ENCODE data around the gene IPO11. TPM values are rescaled to one million over a fixed set of nuclear protein-coding genes. Genes with fewer than 3 reads are reported as not detected.

The IPO11 gene
- total and polyA plus RNA-seq, 2 of the 13 experiments (the other 11 are each of a cell fraction or from before 2014, with no cell fraction given), result 13.9 to 24.4 TPM

DNA sequence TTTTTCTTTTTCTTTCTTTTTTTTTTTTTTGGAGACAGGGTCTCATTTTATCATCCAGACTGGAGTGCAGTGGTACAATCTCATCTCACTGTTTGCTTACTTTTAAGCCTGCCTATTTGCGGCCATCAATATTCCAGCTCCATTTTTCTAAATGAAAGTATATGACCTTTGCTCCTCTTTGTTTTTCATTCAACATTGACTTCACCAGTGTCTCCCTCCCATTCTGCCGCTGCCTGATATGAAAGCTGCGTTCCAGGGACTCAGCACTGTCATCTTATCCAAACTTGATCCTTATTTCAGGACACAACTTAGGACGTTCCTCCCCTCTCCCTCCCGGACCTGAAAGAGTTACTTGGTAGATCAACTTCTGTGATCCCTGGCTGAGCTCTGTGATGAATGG lies 239.7 kb downstream of the IPO11 start (continued):
- TF ChIP-seq, protein P1, sequence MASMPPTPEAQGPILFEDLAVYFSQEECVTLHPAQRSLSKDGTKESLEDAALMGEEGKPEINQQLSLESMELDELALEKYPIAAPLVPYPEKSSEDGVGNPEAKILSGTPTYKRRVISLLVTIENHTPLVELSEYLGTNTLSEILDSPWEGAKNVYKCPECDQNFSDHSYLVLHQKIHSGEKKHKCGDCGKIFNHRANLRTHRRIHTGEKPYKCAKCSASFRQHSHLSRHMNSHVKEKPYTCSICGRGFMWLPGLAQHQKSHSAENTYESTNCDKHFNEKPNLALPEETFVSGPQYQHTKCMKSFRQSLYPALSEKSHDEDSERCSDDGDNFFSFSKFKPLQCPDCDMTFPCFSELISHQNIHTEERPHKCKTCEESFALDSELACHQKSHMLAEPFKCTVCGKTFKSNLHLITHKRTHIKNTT (CRISPR knock-in tag; IDR thresholded peaks at IDR 0.05), result no peak
- TF ChIP-seq NFYB (CRISPR knock-in tag; IDR thresholded peaks at IDR 0.05) (no peak), SRY (CRISPR knock-in tag; IDR thresholded peaks at IDR 0.05) (no peak), KLF15 (CRISPR knock-in tag; IDR thresholded peaks at IDR 0.05; ENCODE audit: borderline replicate concordance) (no peak), POGZ (CRISPR knock-in tag; IDR thresholded peaks at IDR 0.05) (peak; percentile 67; the same call in 1 of the 2 replicates), ZMAT5 (CRISPR knock-in tag; IDR thresholded peaks at IDR 0.05; ENCODE audit: borderline replicate concordance, low read depth) (no peak), SATB2 (CRISPR knock-in tag; IDR thresholded peaks at IDR 0.05) (no peak), ZMYM4 (CRISPR knock-in tag; IDR thresholded peaks at IDR 0.05) (peak; percentile 55), ZNF644 (CRISPR knock-in tag; IDR thresholded peaks at IDR 0.05; ENCODE audit: low read depth) (peak; percentile 67; the same call in 1 of the 2 replicates), ZNF335 (CRISPR knock-in tag; IDR thresholded peaks at IDR 0.05) (no peak), ZNF549 (CRISPR knock-in tag; IDR thresholded peaks at IDR 0.05) (no peak), ZNF557 (CRISPR knock-in tag; IDR thresholded peaks at IDR 0.05) (no peak), CCDC6 (CRISPR knock-in tag; IDR thresholded peaks at IDR 0.05) (no peak), YEATS4 (CRISPR knock-in tag; IDR thresholded peaks at IDR 0.05; ENCODE audit: borderline replicate concordance) (no peak), ZNF788 (CRISPR knock-in tag; IDR thresholded peaks at IDR 0.05; ENCODE audit: borderline replicate concordance) (no peak), ZNF136 (CRISPR knock-in tag; IDR thresholded peaks at IDR 0.05; ENCODE audit: low read depth) (no peak), ZNF75D (CRISPR knock-in tag; IDR thresholded peaks at IDR 0.05; ENCODE audit: borderline replicate concordance) (no peak), EEA1 (CRISPR knock-in tag; IDR thresholded peaks at IDR 0.05; ENCODE audit: borderline replicate concordance) (no peak), GZF1 (CRISPR knock-in tag; IDR thresholded peaks at IDR 0.05) (no peak)
- TF ChIP-seq, protein P2, sequence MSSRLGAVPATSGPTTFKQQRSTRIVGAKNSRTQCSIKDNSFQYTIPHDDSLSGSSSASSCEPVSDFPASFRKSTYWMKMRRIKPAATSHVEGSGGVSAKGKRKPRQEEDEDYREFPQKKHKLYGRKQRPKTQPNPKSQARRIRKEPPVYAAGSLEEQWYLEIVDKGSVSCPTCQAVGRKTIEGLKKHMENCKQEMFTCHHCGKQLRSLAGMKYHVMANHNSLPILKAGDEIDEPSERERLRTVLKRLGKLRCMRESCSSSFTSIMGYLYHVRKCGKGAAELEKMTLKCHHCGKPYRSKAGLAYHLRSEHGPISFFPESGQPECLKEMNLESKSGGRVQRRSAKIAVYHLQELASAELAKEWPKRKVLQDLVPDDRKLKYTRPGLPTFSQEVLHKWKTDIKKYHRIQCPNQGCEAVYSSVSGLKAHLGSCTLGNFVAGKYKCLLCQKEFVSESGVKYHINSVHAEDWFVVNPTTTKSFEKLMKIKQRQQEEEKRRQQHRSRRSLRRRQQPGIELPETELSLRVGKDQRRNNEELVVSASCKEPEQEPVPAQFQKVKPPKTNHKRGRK (CRISPR knock-in tag; IDR thresholded peaks at IDR 0.05), result no peak
- TF ChIP-seq, protein P3, sequence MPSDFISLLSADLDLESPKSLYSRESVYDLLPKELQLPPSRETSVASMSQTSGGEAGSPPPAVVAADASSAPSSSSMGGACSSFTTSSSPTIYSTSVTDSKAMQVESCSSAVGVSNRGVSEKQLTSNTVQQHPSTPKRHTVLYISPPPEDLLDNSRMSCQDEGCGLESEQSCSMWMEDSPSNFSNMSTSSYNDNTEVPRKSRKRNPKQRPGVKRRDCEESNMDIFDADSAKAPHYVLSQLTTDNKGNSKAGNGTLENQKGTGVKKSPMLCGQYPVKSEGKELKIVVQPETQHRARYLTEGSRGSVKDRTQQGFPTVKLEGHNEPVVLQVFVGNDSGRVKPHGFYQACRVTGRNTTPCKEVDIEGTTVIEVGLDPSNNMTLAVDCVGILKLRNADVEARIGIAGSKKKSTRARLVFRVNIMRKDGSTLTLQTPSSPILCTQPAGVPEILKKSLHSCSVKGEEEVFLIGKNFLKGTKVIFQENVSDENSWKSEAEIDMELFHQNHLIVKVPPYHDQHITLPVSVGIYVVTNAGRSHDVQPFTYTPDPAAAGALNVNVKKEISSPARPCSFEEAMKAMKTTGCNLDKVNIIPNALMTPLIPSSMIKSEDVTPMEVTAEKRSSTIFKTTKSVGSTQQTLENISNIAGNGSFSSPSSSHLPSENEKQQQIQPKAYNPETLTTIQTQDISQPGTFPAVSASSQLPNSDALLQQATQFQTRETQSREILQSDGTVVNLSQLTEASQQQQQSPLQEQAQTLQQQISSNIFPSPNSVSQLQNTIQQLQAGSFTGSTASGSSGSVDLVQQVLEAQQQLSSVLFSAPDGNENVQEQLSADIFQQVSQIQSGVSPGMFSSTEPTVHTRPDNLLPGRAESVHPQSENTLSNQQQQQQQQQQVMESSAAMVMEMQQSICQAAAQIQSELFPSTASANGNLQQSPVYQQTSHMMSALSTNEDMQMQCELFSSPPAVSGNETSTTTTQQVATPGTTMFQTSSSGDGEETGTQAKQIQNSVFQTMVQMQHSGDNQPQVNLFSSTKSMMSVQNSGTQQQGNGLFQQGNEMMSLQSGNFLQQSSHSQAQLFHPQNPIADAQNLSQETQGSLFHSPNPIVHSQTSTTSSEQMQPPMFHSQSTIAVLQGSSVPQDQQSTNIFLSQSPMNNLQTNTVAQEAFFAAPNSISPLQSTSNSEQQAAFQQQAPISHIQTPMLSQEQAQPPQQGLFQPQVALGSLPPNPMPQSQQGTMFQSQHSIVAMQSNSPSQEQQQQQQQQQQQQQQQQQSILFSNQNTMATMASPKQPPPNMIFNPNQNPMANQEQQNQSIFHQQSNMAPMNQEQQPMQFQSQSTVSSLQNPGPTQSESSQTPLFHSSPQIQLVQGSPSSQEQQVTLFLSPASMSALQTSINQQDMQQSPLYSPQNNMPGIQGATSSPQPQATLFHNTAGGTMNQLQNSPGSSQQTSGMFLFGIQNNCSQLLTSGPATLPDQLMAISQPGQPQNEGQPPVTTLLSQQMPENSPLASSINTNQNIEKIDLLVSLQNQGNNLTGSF (CRISPR knock-in tag; IDR thresholded peaks at IDR 0.05), result no peak
- TF ChIP-seq, protein P4, sequence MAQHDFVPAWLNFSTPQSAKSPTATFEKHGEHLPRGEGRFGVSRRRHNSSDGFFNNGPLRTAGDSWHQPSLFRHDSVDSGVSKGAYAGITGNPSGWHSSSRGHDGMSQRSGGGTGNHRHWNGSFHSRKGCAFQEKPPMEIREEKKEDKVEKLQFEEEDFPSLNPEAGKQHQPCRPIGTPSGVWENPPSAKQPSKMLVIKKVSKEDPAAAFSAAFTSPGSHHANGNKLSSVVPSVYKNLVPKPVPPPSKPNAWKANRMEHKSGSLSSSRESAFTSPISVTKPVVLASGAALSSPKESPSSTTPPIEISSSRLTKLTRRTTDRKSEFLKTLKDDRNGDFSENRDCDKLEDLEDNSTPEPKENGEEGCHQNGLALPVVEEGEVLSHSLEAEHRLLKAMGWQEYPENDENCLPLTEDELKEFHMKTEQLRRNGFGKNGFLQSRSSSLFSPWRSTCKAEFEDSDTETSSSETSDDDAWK (CRISPR knock-in tag; IDR thresholded peaks at IDR 0.05), result no peak

Measured in HepG2 (cell line).